ENCODE results near the gene MYO18B.

The MYO18B gene

DNA sequence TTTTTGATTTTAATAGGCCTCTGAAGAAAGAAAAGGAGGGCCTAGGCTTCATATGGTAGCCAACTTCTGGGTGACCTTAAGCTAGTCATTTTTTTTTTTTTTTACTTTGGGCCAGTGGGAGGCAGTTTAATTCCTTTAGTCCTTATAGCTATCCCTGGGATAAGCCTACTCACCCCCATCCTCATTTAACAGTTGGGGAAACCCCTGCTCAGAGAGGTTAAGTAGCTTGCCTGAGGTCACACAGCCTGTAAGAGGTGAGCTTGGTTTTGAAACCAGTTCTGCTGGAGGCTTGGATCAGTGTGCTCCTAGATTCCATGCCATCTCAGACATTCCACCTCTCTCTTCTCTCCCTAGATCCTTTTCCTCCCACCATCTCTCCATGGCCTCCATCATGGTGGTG is 86.4 kb downstream of the MYO18B start:
- DNase-seq, result no peak

DNA sequence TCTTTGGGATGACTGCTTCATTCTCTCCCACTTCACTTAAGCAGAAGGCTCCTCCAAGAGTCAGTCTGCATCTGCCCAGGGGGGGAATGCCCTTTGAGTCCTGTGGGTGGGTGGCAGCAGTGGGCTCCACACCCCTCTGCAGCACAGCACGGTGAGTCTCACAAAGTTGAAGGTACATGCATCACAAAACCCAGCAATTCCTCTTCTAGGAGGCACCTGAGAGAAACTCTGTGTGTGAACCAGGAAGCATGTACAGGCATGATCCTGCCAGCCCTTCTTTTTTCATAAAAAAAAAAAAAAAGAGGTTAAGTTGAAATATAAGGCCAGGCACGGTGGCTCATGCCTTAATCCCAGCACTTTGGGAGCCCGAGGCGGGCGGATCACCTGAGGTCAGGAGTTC is 87.2 kb downstream of the MYO18B start:
- no peak for DNase-seq

DNA sequence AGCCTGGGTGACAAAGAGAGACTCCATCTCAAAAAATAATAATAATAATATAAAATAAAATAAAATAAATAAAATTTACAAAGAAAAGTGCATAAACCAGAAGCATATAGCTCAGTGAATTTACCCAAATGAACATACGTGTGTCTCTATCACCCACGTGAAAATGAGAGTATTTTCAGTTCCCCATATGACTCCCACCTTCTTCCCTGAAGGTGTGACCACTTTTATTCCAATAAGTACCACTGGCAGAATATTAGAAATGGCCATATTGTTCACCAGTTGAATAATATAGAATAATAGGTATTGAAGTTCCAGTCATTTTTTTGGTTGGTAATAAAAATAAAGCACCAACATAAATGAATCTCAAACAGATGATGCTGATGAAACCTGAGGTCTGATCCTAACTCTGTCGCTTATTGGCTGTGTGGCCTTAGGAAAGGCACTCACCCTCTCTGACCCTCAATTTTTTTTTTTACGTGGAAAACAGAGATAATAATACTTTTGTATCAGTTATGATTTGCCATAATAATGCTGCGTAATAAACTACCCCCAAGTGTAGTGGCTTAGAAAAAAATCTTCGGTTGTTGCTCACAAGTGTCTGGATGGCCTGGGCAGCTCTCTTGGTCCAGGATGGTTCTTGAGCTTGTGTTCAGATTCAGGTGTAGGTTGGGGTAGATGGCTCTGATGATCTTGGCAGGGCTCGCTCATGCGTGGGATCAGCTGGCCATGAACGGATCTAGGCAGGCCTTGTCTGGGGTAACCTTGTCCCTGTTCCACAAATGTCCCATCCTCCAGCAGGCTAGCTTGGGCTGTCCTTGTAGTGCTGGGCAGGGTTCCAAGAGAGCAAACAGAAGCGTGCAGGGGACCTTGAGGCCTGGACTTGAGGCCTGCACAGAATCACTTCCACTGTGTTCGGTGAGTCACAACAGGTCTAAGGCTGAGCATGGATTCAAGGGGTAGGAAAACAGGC is 88.1 kb downstream of the MYO18B start:
- DNase-seq, result no peak

DNA sequence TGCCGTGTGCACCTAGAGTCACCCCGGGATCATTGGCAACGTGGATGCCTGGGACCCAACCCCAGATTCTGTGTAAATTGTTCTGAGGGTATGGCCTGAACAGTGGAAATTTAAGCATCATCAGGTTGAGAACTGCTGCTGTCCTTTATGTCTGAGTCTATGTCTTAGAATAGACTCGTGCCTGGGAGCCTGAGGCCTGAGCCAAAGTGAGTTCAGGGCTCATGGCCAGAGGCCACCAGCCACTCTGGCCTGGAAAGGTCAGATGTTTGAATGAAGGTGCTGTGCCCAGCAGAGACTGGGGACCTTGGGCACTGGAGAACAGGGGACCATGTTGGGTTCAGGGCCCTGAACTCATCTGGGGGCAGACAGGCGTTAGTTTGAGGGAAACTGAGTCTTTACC is 91.1 kb downstream of the MYO18B start:
- DNase-seq, result no peak

DNA sequence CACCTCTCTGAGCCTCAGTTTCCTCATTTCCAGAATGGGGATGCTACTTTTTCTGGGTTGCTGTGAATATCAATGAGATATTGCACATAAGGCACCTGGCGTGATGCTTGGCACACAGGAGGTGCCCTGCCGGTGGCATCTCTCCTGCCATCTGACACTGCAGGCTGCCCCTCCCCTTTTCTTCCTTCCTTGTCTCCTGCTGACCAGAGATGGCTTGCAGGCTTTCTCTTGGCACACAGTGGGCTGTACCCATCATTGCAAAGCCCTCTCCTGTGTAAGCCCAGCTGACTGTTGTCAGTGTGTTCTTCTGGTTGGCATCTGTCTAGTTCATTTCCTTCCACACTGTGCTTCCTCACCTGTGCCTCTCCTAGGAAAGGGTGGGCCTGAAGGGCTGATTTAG is 91.7 kb downstream of the MYO18B start:
- DNase-seq, result no peak

DNA sequence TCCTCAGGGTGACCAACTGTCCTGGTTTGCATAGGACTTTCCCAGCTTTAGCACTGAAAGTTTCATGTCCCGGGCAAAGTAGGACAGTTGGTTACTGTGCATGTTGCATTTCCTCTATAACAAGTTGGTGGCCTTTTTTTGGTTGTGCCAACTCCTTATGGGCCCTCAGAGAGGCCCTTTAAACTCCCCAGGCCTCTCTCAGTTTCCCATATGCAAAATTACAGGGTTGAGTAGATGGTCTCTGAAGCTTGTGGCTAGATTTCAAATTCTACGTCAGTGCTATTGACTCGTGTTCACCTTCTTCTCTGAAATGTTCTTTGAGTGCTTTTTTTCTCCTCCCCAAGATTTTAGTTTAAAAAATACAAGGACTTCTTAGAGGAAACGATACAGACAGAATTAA is 92.5 kb downstream of the MYO18B start:
- DNase-seq, result no peak

DNA sequence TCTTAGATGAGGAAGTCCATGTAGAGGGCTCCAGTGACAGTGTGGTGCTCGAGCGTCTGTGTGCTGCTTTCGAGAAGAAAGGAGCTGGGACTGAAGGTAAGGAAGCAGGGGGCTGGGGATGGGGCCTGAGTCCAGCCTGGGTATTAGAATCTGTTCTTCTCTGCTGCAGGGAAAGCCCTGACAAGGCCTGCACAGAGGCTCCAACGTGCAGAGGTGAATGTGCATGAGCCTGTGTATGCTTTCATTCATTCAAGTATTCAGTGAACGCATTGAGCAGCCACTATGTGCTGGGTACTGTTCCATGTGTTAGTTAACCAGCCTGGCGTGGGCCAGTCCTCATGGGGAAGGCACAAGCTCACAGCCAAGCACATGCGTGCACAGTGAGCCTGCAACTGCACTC is 93.4 kb downstream of the MYO18B start:
- no peak for DNase-seq

DNA sequence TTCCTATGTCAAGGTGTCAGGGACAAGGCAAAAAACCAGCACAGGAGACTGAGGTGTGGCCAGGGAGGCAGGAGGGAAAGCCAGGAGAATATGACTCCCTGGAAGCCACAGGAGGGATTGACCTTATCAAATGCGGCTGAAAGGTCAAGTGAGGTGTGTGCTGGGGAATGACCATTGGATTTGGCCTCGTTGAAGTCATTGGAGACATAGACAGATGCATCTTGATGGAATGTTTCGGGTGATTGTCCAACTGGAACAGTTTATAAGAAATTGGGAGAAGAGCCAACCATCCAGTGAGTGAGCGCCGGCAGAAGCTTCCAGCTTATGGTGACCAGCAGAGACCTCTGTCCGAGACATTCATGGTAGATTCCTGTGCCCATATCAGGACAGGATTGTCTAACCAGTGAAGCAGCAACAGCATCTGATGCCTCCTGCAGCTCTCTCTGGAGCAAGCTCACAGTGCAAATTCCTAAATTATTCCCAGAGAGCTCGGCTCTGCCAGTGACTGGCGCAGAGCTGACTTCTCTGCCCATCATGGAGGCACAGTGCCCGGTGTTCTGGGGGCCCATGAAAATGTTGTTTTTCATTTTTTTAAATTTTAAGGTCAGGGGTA is 95.4 kb downstream of the MYO18B start:
- no peak for DNase-seq

DNA sequence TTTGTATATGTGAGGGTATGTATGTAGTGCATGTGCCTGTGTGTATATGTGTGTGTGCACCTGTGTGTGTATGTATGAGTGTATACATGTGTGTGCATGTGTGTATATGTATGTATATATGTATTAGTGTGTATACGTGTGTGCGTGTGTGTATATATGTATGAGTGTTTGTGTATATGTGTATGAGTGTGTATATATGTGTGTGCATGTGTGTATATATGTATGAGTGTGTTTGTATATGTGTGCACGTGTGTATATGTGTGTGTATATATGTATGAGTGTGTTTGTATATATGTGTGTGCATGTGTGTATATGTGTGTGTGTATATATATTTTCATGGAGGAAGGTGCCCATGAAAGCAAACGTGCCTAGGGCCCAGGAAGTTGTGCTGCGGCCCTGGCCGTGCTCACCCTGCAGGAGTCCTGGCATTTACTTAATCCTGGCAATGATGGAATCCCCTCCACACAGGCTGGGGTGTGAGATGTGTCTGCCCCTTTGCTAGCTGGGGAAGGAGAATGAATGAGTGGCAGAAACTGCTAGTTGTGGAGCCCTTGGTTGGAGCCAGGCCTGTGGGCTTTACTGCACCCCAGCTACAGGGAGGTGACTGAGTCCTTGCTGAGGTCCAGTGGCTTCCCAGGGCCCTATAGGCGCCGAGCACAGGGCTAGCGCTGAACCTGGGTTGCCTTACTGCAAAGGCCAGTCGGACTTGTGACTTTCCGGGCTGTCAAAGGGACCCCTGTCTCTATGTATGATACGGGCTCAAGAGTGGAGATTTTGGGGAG is 97.2 kb downstream of the MYO18B start:
- no peak for DNase-seq

DNA sequence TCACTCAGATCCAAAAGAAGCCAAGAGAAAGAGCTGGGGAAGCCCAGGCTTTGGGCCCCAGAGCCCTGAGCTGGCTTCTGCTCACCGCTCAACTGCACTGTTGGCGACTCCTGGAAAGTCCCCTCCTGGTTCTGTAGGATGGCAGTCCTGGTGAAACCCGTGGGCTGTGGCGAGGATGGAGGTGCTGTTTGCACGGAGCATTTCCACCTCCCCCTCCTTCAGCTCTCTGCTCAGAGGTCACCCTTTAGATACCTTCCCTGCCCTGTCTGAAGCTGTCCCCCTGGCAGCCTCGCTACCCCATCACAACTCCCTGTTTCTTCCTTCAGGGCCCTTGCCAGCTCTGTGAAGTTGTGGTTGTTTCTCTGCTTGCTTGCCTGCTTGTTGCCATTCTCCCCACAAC is 97.8 kb downstream of the MYO18B start:
- DNase-seq, result no peak

DNA sequence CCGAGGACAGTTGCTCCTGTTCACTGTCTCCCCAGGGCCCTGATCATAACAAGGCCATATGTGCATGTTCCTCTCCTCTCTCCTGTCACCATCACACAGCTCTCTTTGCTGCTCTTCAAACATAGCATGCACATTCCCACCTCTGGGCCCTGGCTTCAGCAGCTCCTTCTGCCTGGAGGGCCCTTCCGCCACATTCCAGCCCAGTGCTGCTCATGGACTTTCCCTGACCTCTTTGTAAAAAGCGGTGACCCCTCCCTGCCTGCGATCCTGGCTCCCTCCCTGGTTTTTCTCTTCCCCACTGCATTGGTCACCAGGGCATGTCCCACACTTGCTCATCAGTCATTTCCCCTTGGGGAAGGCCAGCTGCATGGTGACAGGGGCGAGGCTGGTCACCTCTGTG is 98.2 kb downstream of the MYO18B start:
- no peak for DNase-seq

DNA sequence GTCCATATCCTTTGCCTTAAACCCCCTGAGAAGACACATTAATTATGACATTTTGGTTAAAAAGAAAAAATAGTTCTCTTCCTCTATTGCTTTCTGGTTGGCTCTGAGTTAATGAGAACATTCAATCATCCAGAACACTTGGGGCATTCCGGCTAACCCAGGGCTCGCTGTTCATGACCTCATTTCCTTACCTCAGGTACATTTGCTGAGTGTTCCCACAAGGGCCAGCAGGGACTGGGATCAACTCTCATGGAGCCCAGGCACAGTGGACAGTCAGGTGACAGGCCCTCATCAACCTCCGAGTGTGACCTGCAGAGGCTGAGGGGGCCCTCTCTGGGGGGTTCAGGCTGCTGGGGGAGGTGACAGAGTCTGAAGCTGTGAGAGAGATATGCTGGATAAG is 98.9 kb downstream of the MYO18B start:
- DNase-seq, result no peak

DNA sequence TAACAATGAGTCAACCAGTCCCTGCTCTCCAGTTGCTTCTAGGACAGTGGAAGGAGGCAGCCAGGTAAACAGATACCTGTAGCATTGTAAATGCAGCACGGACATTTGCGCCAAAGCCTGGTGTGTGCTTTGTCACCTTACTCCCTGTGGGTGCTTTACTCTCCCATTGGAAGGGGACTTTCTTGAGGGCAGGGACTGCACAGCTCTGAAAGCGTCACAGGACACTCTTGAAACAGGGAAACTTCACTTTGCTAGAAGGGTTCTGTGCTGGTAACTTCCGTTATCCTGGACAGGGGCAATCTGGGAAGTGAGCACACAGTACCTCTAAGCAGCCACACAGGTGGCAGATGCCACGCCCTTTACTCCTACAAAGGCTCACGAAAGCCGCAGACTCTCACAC is 99.8 kb downstream of the MYO18B start:
- DNase-seq, result no peak

DNA sequence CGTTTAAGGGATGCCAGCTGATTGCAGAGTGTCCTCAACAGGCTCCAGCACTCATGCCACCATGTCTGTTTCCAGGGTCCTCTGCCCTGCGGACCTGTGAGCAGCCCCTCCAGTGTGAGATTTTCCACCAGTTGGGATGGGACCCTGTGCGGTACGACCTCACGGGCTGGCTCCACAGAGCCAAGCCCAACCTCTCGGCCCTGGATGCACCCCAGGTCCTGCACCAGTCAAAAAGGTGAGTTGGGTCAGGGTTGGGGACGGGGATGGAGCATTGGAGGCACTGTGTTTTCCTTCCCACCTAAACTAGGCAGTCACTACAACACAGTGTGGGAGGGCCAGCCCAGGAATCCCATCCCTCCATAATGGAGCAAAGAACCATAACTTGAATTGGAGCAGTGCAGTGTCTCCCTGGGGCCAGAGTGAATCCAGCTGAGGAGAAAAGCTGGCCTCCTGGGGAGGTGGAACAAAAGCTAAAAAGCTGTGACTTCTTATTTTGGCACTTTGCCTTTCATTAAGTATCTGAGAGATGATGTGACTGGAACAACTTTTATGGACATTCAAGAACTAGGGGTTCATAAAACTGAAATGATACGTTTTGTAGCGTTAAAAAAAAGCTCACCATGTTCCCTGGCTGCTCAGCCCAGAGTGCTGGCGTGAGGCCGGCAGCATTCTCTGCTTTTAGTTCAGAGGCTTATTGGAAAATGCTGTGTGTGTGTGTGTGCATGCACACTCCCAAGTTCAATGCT is 101.8 kb downstream of the MYO18B start:
- no peak for DNase-seq

DNA sequence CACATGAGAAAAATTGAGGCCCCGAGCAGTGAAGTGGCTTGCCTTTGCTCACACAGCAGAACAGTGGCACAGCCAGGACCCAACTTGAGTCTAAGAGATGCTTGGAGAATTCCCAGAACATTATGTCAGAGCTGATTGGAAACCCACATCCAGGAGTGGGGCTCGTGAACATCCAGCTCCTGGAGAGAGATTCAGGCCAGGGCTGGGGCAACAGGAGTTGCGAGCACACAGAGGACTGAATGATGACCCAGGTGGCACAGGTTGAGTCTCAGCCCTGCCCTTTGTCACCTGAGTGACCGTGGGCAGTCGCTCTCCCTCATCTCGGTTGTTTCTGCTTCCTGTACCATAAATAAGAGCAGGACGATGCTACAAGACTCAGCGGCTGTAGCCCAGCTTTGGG is 102.6 kb downstream of the MYO18B start:
- no peak for DNase-seq

DNA sequence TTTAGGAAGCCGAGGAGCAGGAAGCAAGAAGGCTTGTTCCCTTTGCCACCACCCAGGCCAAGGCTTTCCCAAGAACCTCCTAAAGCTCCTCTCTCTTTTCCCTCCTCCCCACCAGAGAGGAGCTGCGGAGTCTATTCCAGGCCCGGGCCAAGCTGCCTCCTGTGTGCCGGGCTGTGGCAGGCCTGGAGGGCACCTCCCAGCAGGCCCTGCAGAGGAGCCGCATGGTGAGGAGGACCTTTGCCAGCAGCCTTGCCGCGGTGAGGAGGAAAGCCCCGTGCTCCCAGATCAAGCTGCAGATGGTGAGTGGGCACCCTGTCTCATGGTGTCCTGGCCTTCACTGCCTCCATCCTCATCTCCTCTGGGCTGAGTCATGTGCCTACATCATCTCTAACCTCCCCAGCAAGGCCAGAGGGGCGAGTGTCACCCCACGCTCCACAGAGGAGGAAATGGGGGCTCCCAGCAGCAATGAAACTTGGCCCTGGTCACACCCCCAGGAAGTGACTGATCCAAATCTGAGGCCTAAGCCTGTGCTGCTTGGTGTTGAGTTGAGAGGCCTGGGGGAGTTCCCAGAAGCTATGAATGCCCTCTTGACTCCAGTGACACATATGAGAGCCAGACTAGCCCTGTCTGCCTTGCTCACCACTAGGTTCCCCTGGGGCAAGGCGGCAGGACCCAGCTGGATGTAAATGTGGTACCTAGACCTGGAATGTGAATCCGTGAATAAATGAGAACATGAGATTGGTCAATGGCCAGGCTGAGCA is 104.2 kb downstream of the MYO18B start:
- no peak for DNase-seq

DNA sequence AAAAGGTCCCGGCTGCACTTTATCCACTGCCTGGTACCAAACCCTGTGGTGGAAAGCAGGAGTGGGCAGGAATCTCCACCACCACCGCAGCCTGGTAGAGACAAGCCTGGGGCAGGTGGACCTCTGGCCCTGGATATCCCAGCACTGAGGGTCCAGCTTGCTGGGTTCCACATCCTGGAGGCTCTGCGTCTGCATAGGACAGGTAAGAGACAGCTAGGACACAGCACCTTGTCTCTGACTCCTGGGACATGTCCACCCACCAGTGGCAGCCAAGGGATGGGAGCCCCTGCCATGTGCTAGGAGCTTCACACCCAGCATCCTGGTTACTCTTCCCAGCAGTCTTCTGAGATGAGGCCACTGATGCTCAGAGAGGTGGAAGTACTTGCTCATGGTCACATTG is 105.5 kb downstream of the MYO18B start:
- no peak for DNase-seq

DNA sequence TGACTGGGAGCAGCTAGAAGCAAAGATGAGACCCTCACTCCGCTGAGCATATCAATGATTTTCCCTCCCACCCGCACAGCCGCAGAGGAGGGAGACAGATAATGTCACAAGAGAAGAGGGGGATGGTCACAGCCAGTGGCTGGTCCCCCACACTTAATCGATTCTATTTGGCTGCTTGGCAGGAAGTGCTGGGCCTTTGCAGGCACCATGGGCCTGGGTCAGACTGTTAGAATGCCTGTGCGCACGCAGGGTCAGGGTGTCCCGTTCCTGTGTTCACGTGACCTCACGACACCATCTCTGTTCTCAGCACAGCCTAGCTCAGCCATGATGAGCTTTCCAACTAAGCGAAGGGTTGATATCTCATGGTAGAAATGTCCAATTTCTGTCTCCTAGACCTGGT is 107.0 kb downstream of the MYO18B start:
- DNase-seq, result no peak

DNA sequence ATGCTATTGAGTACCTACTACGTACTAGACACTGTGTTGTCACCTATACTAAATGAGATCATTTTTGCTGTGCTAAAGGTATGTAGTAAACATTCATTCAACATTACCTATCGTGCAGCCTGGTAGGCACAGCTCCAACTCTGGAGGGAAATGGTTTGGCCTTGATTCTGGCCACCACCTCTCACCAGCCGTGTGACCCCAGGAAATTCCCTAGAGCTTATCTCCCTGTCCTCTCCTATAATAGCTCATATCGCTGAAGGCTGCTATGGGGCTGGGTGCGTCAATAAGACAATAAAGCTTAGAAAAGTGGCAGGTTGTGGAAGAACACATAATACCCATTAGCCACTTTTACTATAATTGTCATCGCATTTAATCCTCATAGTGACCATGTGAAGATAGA is 107.5 kb downstream of the MYO18B start:
- no peak for DNase-seq

DNA sequence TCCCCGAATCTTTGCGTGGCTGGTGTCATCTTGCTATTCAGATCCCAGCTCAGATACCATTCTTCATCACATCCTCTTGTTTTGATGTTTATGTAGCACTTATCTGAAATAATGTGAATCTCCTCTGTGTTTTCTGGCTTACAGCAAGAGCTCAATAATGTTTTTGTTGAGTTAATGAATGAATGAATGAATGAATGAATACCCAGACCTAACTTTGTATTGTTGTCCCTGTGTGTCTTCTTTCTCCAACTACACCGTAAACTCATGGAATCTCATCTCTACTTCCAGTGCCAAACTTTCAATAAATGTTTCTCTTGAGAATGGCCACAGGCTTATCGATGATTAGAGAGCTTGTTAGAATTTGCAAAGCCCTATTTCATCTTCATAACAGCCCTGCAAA is 110.2 kb downstream of the MYO18B start:
- no peak for DNase-seq

DNA sequence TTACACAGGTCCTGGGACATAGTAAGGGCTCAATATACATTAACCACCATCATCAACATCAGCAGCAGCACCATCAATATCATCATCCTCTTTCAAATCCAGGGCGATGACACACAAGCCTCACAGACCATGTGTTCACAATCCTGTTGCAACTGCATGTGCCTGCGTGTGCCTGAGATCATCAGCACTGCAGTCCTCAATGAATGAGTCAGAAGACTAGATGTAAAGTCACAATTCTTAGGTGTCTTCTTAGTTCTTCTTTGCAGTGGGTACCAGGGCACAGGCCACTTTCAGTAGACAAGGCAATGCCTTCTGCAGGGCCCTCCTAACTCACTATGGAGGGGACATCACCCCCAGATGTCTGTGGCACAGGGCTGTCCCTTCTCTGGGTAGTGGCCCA is 111.1 kb downstream of the MYO18B start:
- no peak for DNase-seq
